Panc1 (cell line): ENCODE measurements around the gene TBC1D12. TPM values are rescaled to one million over a fixed set of nuclear protein-coding genes. Genes with fewer than 3 reads are reported as not detected.

Source experiments
- ATAC-seq: fragments of 200-7000 bp; cut with Tn5 transposase; 2 replicates; pipeline ENCODE4 v1.9.1; 2020; ENCODE audit warnings: mild to moderate bottlenecking, moderate library complexity
- BruUV-seq: library from RNA; stranded (reverse); fragments of 400-500 nt; replicated peaks from 2 replicates; lab custom pipeline; 2021; lab: Mats Ljungman, UMichigan
- CTCF ChIA-PET: fragments of 300-600 bp; sonication (Branson Sonifier 250); formaldehyde crosslinking; loops from one replicate; lab custom pipeline; 2022; ENCODE audit warnings: antibody characterized with exemption; lab: Charles Lee
- POLR2A ChIA-PET: fragments of 300-600 bp; sonication (Branson Sonifier 250); formaldehyde crosslinking; loops from one replicate; lab custom pipeline; 2022; ENCODE audit warnings: antibody characterized with exemption; lab: Charles Lee
- DNase-seq: peaks from one replicate; pipeline ENCODE4 v3.0.0-alpha.2; 2010; ENCODE audit warnings: low read depth, low spot score
- H3K27ac ChIP-seq: 2 replicates; pipeline ENCODE4 v1.5.1; 2011; ENCODE audit warnings: mild to moderate bottlenecking, low read length, inconsistent platforms
- H3K27me3 ChIP-seq: fragments of 200-500 bp; sonication (Bioruptor generic); 2 replicates; pipeline ENCODE4 v1.6.0; 2014; ENCODE audit warnings: low read length, inconsistent platforms; ENCODE audit not compliant: control insufficient read depth, insufficient read depth
- H3K36me3 ChIP-seq: fragments of 200-500 bp; sonication (Bioruptor generic); 2 replicates; pipeline ENCODE4 v1.5.1; 2014; ENCODE audit warnings: inconsistent platforms, mild to moderate bottlenecking, low read length, moderate library complexity; ENCODE audit not compliant: control insufficient read depth, insufficient read depth
- H3K4me1 ChIP-seq: 2 replicates; pipeline ENCODE4 v1.5.1; 2011; ENCODE audit warnings: inconsistent platforms, mild to moderate bottlenecking, low read length, moderate library complexity; ENCODE audit not compliant: control insufficient read depth, insufficient read depth
- H3K4me3 ChIP-seq, 2 experiments: 2 replicates each; pipeline ENCODE4 v1.5.1; 2011 to 2012; ENCODE audit warnings: low read depth in 2 of 2, low read length in 2 of 2, mild to moderate bottlenecking in 2 of 2, inconsistent platforms in 1 of 2, moderate library complexity in 1 of 2
- H3K9me3 ChIP-seq: fragments of 200-500 bp; sonication (Bioruptor generic); 2 replicates; pipeline ENCODE4 v1.5.1; 2014; ENCODE audit warnings: low read depth, mild to moderate bottlenecking, inconsistent platforms, low read length, moderate library complexity; ENCODE audit not compliant: control insufficient read depth, insufficient read depth
- POLR2AphosphoS5 ChIP-seq: IDR thresholded peaks from 2 replicates; pipeline ENCODE4 v1.6.1; 2012; ENCODE audit warnings: mild to moderate bottlenecking, low read depth, low read length, moderate library complexity
- SIN3A ChIP-seq: IDR thresholded peaks from 2 replicates; pipeline ENCODE4 v1.6.1; 2012; ENCODE audit warnings: low read depth, mild to moderate bottlenecking, low read length, moderate library complexity, borderline replicate concordance; ENCODE audit not compliant: insufficient read depth
- TCF7L2 ChIP-seq: IDR thresholded peaks from 2 replicates; pipeline ENCODE4 v1.6.1; 2011; ENCODE audit warnings: mild to moderate bottlenecking, low read depth, low read length, inconsistent platforms
- in situ Hi-C: cut with HindIII; loops from 2 replicates; pipeline ENCODE4 v1.10.0; 2016; ENCODE audit warnings: low sequenced_read_pairs, low pct_unique_long_range_greater_than_20kb
- intact Hi-C: fragments of 100-400 bp; cut with micrococcal nuclease; formaldehyde crosslinking; loops from one replicate; pipeline ENCODE4 v1.10.0; 2022; ENCODE audit not compliant: unreplicated experiment
- total RNA-seq: library from RNA; stranded (reverse); gene quantifications from one replicate; pipeline ENCODE4 v1.2.1, GENCODE V29; 2021; ENCODE audit not compliant: unreplicated experiment
- TF ChIP-seq, protein P1 (sequence below), 2 experiments: IDR thresholded peaks; 2 replicates each; pipeline ENCODE4 v1.6.1; 2011 to 2012; ENCODE audit warnings: low read depth in 2 of 2, control low read depth in 1 of 2, low read length in 1 of 2, mild to moderate bottlenecking in 1 of 2, moderate library complexity in 1 of 2; ENCODE audit not compliant: insufficient read depth in 1 of 2
- TF ChIP-seq, protein P2 (sequence below): fragments of 450-650 bp; IDR thresholded peaks from 2 replicates; pipeline ENCODE4 v1.5.1; 2017; ENCODE audit warnings: mild to moderate bottlenecking

The TBC1D12 gene
- total RNA-seq, 1 experiment from 2014 or later = 23.7 TPM

GRCh38 chr10:94571528-94571927, 169.2 kb downstream of the TBC1D12 start:
- no TSS peak for BruUV-seq
- peaks cover 21% of the 10 kb centered on the region for H3K36me3 ChIP-seq

GRCh38 chr10:94578790-94579189, 176.4 kb downstream of the TBC1D12 start:
- Histone ChIP-seq H3K36me3 (peaks cover 28% of the 10 kb centered on the region), H3K9me3 (no peaks in the 10 kb centered on the region), H3K4me1 (no peaks in the 10 kb centered on the region), H3K27ac (no peak overlapping the region), H3K27me3 (no peaks in the 10 kb centered on the region), H3K4me3 (no peak overlapping the region)
- no TSS peak for BruUV-seq
- TF ChIP-seq SIN3A (no peak), TCF7L2 (no peak), POLR2AphosphoS5 (no peak)
- TF ChIP-seq, protein P1, sequence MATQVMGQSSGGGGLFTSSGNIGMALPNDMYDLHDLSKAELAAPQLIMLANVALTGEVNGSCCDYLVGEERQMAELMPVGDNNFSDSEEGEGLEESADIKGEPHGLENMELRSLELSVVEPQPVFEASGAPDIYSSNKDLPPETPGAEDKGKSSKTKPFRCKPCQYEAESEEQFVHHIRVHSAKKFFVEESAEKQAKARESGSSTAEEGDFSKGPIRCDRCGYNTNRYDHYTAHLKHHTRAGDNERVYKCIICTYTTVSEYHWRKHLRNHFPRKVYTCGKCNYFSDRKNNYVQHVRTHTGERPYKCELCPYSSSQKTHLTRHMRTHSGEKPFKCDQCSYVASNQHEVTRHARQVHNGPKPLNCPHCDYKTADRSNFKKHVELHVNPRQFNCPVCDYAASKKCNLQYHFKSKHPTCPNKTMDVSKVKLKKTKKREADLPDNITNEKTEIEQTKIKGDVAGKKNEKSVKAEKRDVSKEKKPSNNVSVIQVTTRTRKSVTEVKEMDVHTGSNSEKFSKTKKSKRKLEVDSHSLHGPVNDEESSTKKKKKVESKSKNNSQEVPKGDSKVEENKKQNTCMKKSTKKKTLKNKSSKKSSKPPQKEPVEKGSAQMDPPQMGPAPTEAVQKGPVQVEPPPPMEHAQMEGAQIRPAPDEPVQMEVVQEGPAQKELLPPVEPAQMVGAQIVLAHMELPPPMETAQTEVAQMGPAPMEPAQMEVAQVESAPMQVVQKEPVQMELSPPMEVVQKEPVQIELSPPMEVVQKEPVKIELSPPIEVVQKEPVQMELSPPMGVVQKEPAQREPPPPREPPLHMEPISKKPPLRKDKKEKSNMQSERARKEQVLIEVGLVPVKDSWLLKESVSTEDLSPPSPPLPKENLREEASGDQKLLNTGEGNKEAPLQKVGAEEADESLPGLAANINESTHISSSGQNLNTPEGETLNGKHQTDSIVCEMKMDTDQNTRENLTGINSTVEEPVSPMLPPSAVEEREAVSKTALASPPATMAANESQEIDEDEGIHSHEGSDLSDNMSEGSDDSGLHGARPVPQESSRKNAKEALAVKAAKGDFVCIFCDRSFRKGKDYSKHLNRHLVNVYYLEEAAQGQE (IDR thresholded peaks at IDR 0.05; ENCODE audit: insufficient read depth in 1 of 2, low read depth in 2 of 2, low read length in 1 of 2) = no peak
- TF ChIP-seq, protein P2, sequence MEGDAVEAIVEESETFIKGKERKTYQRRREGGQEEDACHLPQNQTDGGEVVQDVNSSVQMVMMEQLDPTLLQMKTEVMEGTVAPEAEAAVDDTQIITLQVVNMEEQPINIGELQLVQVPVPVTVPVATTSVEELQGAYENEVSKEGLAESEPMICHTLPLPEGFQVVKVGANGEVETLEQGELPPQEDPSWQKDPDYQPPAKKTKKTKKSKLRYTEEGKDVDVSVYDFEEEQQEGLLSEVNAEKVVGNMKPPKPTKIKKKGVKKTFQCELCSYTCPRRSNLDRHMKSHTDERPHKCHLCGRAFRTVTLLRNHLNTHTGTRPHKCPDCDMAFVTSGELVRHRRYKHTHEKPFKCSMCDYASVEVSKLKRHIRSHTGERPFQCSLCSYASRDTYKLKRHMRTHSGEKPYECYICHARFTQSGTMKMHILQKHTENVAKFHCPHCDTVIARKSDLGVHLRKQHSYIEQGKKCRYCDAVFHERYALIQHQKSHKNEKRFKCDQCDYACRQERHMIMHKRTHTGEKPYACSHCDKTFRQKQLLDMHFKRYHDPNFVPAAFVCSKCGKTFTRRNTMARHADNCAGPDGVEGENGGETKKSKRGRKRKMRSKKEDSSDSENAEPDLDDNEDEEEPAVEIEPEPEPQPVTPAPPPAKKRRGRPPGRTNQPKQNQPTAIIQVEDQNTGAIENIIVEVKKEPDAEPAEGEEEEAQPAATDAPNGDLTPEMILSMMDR = no peak
- in situ Hi-C loops (no loop called here), intact Hi-C loops (no loop called here)
- ChIA-PET CTCF (no interaction called here), POLR2A (no interaction called here)
- ATAC-seq (no peak), DNase-seq (no peak)

More at GRCh38 chr10:94571528-94571927, 169.2 kb downstream of the TBC1D12 start:
- Histone ChIP-seq H3K4me1 (no peaks in the 10 kb centered on the region), H3K4me3 (no peak overlapping the region), H3K9me3 (no peaks in the 10 kb centered on the region), H3K27me3 (no peaks in the 10 kb centered on the region), H3K27ac (no peak overlapping the region)
- TF ChIP-seq TCF7L2 (no peak), SIN3A (no peak), POLR2AphosphoS5 (no peak)
- TF ChIP-seq, protein P1 (IDR thresholded peaks at IDR 0.05; ENCODE audit: insufficient read depth in 1 of 2, low read depth in 2 of 2, low read length in 1 of 2) = no peak
- TF ChIP-seq, protein P2 = no peak
- DNase-seq (no peak), ATAC-seq (no peak)
- in situ Hi-C loops (no loop called here), intact Hi-C loops (no loop called here)
- CTCF ChIA-PET = no interaction called here
- POLR2A ChIA-PET = no interaction called here
